IPS DF 4.7 (cell line): ENCODE data around the gene CLDN2.
"Not testable (repeated sequence)": the region's sequence is repeated elsewhere in the genome, so short reads cannot be mapped to it uniquely, and the experiment has no call there.

ENCODE experiments used
- DNase-seq: peaks from one replicate; pipeline ENCODE4 v3.0.0-alpha.2; 2013; ENCODE audit warnings: low spot score; ENCODE audit errors: extremely low read depth

The CLDN2 gene

GRCh38 chrX:106959901-106960300 is 39.7 kb downstream of the CLDN2 start:
- no peak for DNase-seq

GRCh38 chrX:106963111-106963510 is 42.9 kb downstream of the CLDN2 start:
- DNase-seq, result no peak

DNA sequence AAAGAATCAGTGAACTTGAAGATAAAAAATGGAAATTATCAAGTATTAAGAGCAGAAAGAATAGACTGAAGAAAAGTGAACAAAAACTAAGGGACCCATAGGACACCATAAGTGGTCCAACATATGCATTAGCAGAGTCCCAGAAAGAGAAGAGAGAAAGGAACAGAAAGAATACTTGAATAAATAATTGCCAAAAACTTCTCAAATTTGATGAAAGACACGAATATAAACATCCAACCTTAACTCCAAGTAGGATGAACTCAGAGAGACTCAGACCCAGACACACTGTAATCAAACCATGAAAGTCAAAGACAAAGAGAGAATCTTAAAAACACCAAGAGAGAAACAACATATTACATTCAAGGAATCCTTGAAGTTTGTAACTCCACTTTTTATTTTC is 44.1 kb downstream of the CLDN2 start:
- DNase-seq, result no peak

DNA sequence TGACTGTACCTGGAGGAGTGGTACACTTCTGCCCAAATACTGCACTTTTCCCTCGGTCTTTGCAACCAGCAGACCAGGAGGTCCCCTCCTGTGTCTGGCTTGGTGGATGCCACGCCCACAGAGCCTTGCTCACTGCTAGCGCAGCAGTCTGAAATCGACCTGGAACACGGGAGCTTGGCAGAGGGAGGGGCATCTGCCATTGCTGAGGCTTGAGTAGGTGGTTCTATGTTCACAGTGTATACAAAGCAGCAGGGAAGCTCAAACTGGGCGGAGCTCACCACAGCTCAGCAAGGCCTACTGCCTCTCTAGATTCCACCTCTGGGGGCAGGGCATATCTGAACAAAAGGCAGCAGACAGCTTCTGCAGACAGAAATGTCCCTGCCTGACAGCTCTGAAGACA is 46.3 kb downstream of the CLDN2 start:
- not testable (repeated sequence) for DNase-seq

DNA sequence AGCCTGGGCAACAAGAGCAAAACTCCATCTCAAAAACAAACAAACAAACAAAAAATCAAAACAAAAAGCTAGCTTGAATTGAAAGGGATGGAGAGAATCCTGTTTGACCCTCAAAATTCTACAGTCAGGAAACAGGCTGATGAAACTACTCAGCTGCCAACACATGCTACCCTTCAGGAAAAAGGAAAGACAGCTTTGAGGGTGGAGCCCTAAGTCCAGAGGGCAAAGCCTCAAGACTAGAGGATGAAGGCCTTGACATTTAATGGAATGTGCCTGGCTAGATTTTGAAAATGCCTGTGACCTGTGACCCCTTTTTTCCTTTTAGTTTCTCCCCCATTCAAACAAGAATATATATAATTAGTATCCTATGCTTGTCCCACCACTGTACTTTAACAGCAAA is 52.7 kb downstream of the CLDN2 start:
- DNase-seq, result no peak

- DNase-seq, result no peak
Observed at GRCh38 chrX:106973433-106974149, 53.4 kb downstream of the CLDN2 start.

DNA sequence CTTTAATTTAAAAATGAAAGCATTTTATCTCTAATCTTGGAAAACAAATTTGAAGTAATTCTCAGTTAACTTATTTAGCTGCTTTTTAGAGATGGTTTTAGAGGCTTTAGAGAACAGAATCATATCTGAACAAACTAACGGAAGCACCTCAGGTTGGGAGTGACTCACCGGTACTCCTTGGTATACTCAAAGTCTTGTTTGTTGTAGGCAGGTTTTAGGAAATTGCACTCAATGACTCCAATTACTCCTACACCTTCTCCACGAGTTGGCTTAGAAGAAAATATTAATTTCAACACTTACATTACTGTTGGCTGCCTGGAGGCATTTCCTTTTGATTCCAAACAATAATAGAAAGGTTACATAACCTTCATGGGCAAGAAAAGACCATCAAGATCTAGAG is 56.2 kb downstream of the CLDN2 start:
- no peak for DNase-seq
